COLO668 (cell line): ENCODE data around the gene ADGRG1.

Experiments
- DNase-seq: peaks from one replicate; lab custom pipeline; 2025; ENCODE audit not compliant: unreplicated experiment; lab: John Stamatoyannopoulos, UW

The ADGRG1 gene

DNA sequence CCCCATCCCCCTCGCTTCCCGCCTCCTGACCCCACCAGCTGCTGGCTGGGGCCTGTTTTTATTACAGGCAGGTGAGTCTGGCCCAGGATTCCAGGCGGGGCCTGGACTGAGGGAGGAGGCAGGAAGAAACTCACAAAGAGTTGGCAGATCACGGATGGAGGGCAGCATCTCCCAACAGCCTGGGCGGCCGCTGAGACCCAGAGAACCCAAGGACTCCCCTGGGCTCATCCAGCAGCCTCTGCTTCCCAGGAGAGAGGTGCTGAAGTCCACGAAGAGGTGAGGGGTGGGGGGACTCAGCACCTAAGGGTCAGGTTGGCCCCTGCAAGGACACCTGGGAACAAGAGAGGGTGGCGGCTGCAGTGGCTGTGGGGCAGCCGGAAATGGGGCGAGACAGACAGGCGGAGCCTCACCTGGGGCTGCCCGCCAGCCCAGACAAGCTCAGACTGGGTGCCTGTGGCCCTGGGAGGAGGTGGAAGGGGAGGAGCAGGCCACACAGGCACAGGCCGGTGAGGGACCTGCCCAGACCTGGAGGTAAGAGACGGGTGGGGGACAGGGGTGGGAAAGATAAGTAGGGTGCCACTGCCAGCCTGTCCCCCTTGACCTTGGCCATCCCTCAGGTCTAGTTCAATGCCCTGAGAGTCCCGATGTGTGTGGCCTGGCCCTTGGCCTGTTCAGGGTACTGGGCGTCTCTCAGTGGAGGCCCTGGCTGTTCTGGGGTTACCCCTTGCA is 8.7 kb upstream of the ADGRG1 start:
- peak; percentile 93 for DNase-seq

DNA sequence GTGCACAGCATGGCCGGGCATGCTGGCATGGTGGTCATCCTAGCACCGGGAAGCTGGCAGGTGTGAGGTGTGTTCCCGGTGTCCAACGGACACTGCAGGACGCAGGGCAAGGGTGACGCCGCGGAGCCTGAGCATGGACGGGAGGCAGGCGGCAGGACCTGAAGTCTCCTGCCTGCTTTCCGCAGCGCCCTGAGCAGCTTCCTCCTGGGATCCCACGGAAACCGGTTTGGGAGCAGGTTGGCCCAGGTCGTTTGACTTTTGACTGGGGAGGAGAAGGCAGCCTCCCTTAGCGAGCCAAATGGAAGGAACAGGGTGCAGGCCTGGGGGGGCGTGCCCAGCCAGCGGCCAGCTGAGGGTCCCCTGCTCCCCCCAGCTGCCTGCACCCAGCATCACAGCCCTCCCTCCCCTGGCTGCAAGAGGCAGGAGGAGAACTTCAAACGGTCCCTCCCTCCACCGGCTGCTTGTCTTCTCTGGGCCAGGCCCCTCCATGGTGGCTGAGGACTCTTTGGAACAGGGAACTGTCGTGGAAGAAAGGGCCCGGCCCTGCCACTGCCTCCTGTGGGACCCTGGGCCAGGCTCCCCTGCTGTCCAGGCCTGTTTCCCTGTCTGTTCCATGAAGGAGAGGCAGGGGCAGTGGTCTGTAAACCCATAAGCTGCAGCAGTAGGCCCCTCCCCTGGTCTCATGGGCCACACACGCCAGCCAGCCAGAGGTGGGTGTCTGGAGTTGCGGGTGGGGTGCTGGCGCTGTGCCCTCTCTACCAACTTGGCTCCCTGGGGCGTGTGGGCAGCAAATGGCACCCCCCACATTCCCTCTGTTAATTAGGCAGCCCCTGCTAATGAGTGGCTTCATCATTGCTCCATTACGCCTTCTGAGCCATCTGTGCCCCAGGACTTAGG is 7.8 kb upstream of the ADGRG1 start:
- peak; percentile 44 for DNase-seq

DNA sequence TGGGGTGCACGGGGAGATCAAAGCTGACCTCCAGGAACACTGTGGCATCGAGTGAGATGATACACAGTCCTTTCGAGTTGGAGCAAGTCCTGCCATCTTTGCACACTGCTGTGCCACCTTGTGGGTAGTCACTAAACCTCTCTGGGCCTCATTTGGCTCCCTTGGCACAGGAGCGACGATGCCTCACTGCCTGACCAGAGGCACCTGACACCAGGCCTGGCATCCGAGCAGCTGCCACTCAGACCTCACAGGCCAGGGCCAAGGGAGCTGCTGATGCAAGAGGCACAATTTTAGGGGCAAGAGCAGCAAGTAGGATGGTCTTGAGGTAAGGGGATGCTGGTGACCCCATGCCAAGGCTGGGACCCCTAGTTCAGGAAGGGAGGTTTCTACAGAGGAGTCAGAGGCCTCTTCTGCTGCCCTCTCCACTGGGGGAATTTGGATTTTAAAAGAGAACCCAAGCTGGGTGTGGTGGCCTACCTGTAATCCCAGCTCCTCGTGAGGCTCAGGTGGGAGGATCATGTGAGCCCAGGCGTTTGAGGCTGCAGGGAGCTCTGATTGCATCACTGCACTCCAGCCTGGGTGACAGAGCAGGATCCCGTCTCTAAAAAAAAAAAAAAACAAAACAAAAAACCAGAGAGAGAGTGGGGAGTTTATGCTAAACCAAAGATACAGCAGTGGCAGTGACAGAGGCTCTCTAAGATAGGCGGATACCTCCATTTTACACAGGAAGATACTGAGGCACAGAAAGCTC is 6.7 kb upstream of the ADGRG1 start:
- DNase-seq = peak; percentile 52

DNA sequence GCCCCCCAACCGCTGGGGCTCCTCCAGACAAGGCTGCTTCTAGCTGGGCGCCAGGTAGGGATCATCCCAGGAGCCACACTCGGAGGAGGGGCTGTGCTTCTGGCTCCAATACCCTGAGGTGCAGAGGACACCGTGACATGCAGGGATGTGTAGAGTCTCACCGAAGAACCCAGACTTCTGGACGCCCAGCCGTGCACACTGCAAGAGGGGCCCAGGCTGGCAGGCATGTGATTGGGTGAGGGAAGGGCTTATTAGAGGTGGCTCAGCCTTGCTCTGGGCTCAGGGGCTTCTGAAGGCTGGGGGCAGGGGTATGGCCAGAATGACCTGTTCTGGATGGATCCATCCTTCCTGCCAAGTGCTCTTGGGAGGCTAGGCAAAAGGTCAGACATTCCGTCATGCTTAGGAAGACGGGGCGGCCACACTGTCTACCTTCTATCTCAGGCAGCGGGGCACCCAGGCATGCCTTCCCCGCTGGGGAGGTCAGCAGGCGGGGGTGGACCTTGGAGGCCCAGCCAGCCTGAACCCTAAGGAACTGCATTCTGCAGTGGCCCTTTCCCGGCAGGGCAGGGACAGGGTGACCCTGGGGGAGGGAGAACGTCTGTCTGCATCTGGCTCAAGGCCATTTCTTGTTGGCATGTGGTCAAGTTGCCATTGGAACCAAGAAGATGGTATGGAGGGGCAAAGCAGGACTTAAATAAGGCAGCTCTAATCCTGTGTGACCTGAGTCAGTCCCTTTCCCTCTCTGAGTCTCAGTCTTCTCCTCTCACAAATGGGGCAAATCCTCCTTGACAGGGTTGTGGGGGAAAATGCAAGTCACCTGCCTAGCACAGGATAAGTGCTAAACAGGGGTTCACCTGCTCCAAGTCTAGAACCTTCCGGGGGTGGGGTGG is 5.8 kb upstream of the ADGRG1 start:
- no peak for DNase-seq

DNA sequence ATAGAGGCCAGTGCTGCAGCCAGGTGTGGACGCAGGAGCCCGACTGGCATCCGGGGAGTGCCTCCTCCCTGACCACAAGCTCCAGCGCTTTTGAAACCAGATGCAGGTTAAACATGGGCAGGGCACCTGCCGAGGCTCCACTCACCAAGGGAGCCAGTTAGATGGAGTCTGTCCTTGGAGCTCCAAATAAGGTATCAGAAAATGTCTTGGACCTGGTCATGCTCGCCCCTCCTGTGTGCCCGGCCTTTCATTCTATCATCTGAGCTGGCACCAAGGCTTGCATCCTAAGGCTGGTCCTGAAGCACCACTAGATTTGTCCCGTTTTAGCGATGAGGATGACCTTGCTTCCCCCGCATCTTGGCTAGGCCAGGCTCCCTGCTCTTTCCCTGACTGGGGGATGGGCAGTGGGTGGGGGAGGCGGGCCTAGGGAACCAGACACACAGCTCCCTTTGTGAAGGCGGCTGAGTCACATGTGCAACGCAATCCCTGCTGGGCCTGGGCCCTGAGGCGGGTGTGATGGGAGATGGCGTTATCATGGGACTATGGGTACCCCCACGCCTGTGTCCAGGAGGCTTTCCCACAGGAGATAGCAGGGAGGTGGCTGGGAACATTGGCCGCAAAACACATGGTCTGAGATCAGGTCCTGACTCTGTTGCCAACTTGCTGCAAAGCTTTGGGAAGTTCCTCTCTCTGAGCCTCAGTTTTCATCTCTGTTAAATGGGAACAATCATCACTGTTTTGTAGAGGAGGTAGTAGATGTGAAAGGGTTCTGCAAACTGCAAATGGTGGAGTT is 5.0 kb upstream of the ADGRG1 start:
- peak; percentile 91 for DNase-seq

DNA sequence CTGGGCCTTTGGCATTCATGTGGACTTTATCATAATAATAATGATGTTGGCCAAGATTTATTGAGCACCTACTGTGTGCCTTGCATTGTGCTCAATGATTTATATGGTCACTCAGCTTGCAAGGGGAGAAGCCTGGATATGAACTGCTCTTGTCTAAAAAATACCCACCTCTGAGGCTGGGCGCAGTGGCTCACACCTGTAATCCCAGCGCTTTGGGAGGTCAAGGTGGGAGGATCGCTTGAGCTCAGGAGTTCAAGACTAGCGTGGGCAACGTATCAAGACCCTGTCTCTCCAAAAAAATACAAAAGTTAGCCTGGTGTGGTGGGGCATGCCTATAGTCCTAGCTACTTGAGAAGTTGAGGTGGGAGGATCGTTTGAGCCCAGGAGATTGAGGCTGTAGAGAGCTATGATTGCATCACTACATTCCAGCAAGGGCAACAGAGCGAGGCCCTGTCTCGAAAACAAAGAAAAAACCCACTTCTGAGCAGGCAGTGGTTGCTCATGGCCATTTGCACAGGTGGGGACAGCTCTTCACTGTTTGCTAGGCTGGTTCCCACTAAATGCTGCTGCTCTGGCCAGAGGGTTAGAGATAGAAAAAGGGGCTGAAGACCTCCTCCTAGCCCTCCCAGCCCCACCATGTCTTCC is 4.3 kb upstream of the ADGRG1 start:
- no peak for DNase-seq

DNA sequence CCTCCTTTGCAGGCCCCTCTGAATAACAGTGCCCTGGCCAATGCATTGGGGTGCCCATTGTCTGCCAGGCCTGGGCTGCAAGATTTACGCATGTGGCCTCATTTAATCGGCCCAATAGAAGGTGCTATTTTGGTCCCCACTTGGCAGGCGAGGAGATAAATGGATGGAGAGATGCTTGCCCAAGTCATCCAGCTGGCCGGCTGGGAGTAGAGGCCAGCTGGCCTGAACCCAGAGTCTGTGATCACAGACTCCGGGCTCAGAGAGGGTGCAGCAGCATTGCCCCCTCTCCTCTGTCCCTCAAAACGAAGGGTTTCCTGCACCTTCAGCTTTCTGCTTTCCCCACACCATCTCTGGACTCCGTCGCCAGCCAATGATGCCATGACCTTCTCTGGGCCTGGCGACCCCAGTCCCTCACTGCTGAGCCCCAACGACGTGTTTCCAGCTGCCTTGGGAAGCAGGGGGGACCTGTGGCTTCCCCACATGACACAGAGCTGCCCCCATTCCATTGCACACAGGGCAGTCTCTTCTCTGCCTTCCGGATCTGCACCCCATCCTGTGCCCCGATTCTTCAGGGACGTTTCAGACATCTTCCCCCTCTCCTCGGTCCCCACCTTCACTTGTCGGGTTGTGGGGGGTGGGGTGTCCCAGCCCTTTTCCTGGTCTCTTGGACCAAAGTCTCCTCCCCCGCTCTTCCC is 3.5 kb upstream of the ADGRG1 start:
- DNase-seq = no peak

DNA sequence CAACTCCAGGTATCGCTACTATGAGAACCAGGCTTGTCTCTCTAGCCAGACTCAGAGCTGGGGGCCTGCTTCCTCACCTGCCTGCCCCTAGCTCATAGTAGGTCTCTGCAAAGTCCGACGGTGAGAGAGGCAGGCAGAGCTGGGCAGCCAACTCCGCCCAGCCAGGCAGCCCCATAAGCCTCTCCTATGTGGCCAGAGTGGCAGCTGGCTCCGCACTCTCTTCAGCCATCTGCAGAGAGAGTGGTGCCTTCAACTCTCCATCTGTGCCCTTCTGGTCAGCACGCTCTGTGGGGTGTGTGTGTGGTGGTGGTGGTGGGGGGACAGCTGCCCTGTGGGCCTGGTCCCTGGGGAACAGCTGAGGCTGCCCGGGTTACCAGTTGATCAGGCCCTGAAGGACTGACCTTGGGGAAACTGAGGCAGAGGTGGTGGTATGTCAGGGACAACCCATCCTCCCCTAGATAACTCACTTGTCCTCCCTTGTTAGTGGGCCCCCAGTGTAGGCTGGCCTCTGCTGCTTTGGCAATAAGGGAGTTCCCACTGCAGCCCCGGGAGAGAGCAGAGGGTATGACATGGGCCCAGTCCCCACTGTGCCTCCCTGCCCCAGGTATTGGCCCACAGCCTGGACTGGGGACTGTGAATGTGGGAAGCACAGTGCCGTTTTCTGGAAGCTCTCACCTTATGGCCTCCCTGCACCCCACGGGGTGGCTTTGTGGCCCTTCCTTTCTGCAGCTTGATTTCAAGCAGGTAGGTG is 1.8 kb upstream of the ADGRG1 start:
- DNase-seq = no peak

DNA sequence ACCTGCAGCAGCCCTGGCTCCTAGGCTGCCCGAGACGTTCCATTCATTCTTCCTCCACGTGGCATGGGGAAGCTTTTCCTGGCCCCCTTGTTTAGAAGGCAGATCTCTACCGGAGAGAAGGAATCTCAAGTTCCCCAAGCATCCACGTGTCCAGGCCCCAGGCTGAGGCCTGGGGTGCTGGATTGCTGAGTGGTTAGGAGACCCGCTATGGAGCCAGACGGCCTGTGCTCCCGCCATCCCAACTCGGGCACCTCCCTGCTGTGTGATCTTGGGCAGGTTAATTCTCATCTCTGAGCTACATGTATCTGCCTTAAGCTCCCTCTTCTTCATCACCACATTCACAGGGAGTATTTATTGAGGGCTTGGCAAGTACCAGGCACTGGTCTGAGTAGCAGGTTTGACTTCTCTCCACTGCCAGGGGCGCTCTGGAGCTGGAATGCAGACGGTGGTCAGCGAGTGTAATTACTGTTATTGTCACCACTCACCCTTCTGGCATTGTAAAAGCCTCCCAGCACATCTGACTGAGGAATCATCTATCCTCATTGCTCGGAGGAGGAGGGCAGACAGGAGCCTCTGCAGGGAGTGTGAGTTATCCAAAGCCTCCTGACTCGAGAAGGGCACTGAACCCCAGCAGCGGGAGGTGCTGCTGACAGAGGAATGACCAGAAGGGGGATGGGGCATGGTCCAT is 1.1 kb upstream of the ADGRG1 start:
- DNase-seq = no peak

DNA sequence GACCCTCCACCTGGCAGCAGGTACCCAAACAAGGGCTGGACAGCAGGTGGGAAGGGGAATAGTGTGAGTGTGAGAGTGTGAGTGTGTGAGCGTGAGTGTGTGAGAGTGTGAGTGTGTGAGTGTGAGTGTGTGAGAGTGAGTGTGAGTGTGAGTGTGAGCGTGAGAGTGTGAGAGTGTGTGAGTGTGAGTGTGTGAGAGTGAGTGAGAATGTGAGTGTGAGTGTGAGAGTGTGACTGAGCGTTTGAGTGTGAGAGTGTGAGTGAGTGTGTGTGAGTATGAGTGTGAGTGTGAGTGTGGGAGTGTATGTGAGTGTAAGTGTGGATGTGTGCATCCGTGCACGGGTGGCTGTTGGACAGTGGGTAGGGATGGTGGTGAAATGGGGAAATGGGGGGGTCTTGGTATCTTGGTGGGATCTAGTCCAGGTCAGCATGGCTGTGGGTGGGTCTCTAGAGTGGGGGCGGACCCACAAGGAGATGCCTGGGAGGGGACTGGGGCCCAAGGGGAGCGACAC is 408 bp downstream of the ADGRG1 start:
- no peak for DNase-seq

DNA sequence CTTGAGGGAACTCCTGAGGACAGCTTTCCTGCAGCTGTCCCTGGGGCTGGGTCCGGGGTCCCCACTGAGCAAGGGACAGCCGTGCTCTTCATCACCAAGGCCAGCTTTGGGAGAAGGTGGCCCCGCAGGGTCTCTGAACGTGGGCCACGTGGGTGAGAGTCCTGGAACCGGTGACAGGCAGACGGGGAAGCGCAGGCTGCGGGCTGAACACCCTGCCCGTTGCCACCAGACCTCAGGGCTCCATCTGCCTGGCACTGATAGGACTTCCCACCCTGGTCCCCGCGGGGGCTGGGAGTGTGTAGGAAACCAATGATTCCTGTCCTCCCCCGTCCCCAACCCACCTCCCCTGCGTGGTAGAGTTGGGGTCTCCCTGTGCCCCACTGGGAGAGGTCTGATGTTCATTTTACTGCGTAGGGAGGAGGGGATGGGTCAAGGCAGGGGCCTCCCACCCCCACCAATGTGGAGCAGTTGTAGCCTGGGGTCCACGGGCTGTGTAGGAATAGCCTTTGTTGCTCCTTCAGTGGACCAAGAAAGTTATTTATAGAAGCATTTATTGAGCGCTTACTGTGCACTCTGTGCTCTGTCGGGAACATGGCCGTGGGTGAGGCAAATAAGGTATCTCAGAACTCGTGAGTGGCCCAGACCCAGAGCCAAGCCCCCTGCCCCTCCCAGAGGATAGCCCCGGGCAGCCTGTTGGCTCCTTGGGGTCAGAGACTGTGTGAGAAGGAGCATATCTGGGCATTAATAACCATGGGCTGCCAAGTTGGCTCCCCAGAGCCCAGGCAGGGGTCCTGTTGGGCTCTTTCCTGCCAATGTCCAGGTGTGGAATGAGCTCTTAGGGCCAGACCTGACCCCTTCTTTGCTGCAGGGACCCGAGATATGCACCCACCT is 1.3 kb downstream of the ADGRG1 start:
- no peak for DNase-seq

DNA sequence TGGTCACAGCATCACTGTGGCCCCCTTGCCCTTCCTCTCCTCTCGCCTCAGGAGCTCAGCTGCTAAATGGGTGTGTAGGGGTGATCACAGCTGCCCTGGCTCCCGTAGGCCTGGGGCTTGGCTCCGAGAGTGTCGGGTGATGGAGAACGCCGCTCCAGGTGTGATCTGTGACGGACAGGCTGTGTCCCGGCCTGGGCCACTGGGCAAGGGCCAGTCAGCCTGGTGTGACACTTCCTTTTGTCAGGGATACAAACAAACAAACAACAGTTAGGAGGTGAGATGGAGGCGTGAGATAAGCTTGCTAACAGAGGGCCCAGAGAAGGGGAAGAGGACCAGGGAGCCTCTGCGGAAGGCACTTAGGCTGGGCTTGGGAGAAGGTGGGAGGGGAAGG is 2.0 kb downstream of the ADGRG1 start:
- no peak for DNase-seq

DNA sequence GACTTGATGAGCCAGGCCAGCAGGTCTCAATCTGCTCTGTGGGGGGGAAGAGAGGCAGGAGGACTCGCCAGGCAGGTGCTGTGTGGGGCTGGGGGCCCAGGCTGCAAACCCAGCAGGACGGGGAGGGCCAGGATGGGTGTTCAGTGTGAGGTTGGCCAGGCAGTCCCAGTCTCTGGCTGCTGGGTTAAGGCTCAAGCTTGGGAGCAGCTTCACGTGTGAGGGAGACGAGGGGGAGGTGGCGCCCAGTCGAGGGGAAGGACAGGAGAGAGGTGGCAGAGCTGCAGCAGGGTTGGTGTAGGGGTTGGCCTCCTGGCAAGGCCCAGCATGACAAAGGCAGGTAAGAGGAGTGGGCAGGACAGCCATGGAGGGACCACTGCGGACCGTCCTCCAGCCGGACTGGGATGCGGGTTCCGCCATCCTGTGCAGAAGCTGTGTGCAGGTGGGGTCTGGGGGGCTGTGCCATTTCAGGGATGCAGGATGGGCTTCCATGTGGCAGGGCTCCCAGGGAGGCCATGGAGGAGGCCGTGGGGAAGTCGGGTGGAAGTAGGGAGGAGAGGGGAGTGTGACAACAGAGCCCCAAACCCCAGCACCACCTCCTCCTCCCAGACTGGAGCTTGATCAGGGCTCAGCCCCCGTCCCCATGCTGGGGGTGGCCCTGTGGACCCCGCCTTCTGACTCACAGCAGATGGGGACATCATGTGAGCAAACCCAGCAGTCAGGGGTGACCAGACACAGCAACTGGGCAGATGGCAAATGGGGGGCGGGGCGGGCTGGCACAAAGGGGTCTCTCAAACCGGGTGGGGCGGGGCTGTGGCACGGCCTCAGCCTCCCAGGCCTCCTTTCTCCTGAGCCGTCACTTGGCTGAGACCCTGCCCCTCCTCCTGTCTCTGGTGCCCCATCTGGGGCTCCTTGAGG is 2.8 kb downstream of the ADGRG1 start:
- DNase-seq = no peak

DNA sequence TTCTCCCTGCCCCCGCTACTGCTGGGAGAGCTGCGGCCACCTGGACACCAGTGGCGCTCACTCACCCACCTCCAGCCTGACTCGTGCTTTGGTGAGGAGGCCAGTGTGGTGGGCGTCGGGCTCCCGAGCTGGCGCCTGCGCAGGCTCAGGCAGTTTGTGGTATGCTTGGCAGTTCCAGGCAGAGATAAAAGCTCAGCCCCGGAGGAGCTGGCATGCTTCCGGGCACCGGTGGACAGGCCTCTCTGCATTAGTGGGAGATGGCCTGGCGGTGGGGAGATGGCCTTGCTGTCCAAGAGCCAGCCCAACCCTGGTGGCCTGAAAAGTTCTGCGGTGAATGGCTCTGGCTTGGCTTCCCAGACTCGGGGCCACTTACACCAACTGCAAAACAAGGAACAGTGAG is 4.1 kb downstream of the ADGRG1 start:
- no peak for DNase-seq

DNA sequence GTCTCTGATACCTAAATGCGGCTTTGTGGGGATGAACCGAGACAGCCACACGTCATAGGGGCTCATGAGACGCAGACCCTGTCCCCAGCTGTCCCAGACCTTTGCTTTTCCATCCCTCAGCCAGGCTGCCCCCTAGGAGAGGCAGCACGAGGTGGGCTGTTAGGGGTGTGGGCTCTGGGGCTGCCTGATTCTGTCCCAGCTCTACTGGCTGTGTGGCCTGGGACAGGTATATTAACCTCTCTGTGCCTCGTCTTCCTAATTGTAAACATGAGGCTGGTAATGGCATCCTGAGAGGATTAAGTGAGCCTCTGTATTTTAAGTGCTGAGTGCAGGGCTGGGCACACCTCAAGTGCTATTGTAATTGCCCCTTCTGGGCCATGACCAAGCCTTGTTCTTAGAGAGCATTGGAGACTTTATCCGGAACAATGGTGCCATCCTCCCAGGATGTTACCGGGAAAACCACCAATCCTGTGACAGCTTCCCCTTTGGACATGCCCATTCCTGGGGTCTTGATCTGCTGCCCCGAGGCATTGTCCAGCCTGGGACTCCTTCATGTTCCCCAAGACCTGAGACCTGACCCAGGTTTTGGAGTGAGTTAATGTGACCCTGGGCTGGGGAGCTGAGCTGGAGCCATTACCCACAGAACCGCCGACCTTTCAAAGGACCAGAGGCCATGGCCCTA is 5.1 kb downstream of the ADGRG1 start:
- no peak for DNase-seq
